COR-L47 (cell line): ENCODE results near the gene TTC38.
"Not testable (repeated sequence)": the region's sequence is repeated elsewhere in the genome, so short reads cannot be mapped to it uniquely, and the experiment has no call there.

Experiments used
- DNase-seq: peaks from one replicate; lab custom pipeline; 2025; lab: John Stamatoyannopoulos, UW

The TTC38 gene

GRCh38 chr22:46246178-46246577, 21.6 kb upstream of the TTC38 start:
- DNase-seq = no peak

GRCh38 chr22:46247443-46247975, 20.3 kb upstream of the TTC38 start:
- DNase-seq = no peak

DNA sequence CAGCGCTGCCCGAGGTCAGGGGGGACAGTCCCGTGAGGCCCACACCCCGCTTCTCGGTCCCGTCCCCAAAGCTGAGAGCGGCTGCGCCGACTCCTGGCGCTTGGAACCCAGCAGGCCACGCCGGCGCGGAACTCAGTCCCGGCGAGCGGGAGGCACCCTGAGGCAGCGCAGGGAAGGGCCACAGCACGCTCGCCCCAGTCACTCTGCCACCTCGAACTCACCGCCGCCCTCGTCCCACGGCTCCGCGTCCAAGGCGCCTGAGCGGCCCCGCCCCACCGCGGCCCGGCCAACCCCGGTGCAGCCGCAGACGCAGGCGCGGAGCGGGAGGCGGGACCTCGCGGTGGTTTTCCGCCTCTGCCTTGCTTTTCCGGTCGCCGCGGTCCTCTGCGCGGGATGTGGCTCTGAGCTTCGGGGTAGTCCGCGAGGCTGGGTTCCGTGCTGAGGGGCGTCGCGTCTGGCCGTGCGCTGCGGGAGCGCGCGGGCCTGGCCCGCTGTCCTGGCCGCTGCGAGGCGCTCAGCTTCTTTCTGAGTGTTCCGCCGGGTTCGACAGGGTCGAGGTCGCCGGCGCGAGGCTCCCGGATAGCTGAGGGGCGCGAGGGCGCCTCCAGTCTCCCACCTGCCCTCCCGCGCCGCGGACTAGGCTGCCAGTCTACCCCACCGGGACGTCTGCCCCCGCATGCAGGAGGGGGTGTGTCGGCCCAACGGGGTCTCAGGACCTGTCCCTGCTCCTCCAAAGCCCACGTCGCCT, 17.6 kb upstream of the TTC38 start, which contains the start of gene CDPF1:
TSS of gene CDPF1 (minus strand) at position 259 of the 748 bp plus-strand sequence. CDS start 2,009 bp downstream, outside the sequence.
- peak; percentile 89 for DNase-seq

DNA sequence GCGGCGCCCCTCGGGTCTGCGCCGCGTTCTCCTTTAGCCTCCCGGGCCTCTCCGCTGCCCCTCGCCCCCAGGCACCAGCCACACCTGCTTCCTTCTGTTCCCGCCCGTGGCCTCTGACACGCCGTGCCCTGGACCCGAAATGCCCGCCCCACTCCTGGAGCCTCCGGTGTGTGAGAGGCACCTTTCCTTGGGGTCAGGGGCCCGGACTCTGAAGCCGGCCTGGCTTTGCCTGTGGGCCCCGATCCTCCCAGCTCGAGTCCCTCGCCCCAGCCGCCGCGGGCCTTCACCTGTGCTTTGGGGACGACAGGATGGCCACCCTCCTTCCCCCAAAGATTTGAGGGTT, 17.1 kb upstream of the TTC38 start:
- no peak for DNase-seq

DNA sequence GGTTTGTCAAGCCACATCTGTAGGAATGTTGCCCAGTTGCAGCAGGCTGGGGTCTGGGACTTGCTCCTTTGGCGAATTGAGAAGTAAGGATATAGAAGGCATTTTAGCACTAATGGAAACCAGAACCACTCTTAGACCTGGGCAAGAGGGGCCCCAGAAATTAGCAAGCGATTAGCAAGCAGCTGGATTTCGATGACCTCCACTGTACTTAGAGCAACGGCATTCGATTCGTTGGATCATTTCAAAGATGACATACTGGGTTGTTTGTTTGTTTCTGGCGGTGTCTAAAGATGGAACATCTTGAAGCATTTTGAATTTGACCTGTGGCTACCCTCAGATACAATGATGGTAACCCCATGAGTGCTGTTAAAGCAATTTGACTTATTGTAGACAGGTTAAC, 16.5 kb upstream of the TTC38 start:
- no peak for DNase-seq

DNA sequence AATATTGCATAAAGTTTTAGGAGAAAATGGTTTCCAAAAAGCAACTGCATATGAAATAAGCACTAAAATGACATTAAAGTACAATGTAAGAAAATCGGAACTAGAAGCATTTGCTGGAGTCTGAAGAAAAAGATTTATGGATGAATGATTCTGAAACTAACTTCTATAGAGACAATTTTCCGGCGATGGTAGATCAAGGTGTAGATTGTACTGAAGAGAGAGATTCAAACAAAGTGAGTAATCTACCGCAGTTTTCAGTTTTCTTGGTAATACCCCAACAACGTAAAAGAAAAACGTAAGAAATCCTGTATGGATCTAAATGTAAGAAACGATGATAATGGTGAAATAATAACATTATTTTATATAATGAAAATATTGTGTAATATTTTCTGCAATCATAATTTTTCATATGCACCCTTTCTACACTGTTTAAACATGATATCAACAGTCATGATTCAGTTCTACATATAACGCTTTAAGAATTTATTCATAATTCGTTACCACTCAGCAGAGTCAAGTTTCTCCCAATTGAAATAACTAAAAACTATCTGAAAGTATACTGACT, 15.9 kb upstream of the TTC38 start:
- DNase-seq = no peak

GRCh38 chr22:46256358-46256958, 11.3 kb upstream of the TTC38 start:
- no peak for DNase-seq

DNA sequence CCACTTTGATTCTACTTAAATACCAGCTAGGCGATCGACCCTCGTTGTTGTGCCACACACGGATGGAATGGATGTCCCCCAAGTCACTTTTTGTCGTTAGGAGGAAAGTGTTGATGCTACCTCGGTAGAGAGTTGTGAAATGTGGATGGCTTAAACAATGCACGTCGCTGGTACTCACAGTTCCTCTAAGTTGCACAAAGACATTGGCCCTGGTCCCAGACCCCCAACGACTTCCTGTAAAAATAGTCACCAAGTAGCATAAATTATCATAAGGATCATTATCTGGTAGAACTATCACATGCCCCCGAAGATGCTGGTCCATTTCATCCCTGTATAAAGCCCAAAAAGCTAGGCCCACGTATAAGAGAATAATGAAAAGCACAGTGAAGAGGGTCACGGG, 8.4 kb upstream of the TTC38 start:
- no peak for DNase-seq

DNA sequence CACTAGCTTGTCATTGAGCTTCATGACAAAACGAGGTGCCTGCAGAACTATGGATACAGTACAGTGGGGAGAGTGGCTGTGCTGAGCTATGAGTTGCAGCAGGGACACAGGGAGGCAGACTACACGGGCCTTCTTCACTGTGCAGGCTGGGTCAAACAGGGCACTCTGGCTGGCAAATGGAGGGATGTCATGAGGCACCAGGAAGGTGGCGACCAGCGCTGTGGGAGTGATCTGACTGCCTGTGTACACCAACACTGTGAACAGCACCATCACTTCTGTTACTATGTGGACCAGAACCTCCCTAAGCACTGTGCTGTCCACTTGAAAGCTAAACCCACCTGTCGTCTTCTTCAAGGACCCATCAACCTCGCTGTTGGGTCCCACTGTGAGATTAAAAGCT, 7.8 kb upstream of the TTC38 start:
- no peak for DNase-seq

- DNase-seq = no peak
Measured at GRCh38 chr22:46262449-46263215, 5.2 kb upstream of the TTC38 start.

DNA sequence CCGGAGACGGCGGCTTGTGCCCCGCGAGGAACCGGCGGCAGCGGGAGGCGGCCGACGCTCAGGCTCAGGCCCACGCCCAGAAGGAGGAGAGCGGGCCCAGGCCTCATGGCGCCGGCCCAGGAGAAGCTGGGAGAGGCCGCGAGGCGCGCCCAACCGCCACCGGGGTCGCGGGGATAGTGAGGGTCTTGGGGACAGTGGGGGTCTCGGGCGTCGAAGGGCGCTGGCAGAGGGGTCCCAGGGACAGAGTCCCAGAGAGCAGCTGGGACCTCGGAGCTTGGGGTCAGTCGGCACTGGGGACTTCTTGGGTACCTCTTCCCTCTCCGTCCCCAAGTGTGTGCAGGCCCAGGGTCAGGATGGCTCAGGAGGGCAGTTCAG, 4.6 kb upstream of the TTC38 start, which contains the start of gene PKDREJ:
TSS of gene PKDREJ (minus strand) at position 128 of the 375 bp plus-strand sequence. CDS start at position 107, 21 bp downstream.
- no peak for DNase-seq

DNA sequence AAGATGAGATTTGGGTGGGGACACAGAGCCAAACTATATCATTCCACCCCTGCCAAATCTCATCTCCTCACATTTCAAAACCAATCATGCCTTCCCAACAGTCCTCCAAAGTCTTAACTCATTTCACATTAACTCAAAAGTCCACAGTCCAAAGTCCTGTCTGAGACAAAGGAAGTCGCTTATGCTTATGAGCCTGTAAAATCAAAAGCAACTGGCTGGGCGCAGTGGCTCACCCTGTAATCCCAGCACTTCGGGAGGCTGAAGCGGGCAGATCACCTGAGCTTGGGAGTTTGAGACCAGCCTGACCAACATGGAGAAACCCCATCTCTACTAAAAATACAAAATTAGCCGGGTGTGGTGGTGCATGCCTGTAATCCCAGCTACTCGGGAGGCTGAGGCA, 3.3 kb upstream of the TTC38 start:
- DNase-seq = not testable (repeated sequence)

GRCh38 chr22:46265627-46266026, 2.2 kb upstream of the TTC38 start:
- DNase-seq = not testable (repeated sequence)

- DNase-seq = no peak
Measured at GRCh38 chr22:46269564-46269963, 1.8 kb downstream of the TTC38 start.

GRCh38 chr22:46272196-46272595, 4.4 kb downstream of the TTC38 start:
- no peak for DNase-seq

GRCh38 chr22:46272762-46273431, 5.1 kb downstream of the TTC38 start:
- no peak for DNase-seq

- DNase-seq = no peak
Measured at GRCh38 chr22:46273432-46274148, 5.8 kb downstream of the TTC38 start.

DNA sequence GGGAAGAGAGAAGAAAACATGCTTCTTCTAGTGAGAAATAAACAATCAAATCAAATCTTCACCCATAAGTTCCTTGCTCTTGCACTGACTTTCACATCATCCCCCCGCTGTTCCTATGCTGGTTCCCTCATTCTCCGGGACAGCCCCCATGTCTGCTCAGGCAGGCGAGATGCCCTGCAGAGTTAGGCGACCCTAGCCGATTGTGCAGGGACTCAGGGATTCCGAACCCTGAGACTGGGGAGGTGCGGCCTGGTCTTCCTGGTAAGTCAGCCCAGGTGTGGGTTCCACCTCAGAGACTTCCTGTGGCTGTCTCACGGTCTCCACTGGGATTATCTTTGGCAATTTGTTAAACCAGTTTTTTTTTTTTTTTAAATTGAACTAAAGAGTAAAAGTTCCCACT, 6.6 kb downstream of the TTC38 start:
- no peak for DNase-seq

DNA sequence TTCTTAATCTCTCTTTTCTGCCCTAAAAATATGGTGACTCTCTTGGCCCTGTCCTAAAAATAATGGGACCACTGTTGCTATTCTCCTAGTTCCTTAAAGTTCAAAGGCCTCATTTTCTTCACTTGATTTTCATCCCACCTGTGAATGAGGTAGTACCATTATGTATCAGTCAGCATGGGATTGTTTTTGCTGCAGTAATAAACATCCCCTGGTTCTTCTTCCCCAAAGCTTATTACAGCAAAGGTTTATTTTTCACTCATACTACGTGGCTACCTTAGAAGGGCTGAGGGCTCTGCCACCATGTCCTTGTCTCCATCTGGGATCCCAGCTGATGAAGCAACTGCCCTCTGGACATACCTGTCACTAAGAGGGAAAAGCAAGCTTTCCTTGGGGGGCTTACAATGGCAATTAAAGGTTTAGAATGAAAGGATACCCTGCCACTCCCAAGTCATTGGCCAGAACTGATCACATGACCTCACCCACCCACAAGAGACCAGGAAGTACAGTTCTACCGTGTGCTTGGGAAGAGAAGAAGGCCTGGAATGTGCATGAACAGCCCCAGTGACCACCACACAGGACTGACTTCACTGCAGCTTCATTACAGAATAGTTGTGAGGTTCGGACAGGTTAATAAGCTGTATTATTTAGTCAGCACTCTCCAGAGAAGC, 7.8 kb downstream of the TTC38 start:
- DNase-seq = no peak

DNA sequence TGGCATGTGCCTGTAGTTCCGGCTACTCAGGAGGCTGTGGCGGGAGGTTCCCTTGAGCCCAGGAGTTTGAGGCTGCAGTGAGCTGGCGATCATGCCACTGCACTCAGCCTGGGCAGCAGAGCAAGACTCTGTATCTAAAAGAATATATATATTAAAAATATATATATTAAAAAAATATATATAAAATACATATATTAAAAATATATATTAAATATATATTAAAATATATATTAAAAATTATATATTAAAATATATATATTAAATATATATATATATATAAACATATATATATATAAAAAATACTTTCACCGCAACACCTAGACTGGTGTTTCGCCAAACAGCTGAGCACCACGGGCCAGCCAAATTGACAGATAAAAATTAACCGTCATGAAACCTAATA, 8.8 kb downstream of the TTC38 start:
- no peak for DNase-seq
